ENCODE data around the gene SULT1B1.

SULT1B1 gene

DNA sequence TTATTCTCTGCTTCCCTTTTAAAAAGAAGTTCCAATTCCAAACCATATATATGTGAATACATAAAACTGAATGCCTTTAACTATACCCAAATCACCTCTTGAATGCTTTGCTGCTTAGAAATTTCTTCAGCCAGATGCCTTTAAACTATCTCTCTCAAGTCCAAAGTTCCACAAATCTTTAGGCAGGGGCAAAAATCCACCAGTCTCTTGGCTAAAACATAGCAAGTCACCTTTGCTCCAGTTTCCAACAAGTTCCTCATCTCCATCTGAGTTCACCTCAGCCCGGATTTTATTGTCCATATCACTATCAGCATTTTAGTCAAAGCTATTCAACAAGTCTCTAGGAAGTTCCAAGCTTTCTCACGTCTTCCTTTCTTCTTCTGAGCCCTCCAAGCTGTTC is 49.8 kb downstream of the SULT1B1 start:
- no peaks in the 10 kb centered on the region for H3K27me3 ChIP-seq (ENCODE audit: control insufficient read depth in 2 of 2, insufficient read depth in 2 of 2, low read length in 2 of 2)
- H3K9ac ChIP-seq (ENCODE audit: low read depth in 1 of 2, low read length in 2 of 2), result no peak overlapping the region
- no peak overlapping the region for H3K27ac ChIP-seq (ENCODE audit: low read depth in 2 of 2, low read length in 2 of 2)
- H3K9me3 ChIP-seq (ENCODE audit: control insufficient read depth in 2 of 2, low read length in 2 of 2), result no peaks in the 10 kb centered on the region
- no peak overlapping the region for H3K4me3 ChIP-seq (ENCODE audit: low read length in 2 of 2)
- no peaks in the 10 kb centered on the region for H3K4me1 ChIP-seq (ENCODE audit: control insufficient read depth in 2 of 2, insufficient read depth in 2 of 2, low read length in 2 of 2)
- no peaks in the 10 kb centered on the region for H3K36me3 ChIP-seq (ENCODE audit: control insufficient read depth in 2 of 2, insufficient read depth in 2 of 2, low read length in 2 of 2)

DNA sequence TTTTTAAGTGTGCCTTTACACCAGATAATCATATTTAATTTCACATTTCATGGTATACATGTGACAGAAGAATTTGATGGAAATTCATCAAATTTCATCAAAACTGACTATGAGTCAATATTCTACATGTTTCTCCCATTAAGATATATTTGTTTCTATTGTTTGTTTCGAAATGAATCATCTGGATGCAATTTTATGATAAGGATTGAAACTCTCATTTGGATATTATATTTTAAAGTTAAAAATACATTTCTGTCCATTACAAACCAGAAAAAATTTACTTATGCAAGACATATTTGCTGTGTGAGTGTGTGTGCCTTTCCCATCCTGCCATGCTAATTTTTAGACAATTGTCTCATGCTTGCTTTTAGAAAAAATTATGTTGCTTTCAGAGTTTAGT is 52.2 kb downstream of the SULT1B1 start:
- H3K27me3 ChIP-seq (ENCODE audit: control insufficient read depth in 2 of 2, insufficient read depth in 2 of 2, low read length in 2 of 2), result no peaks in the 10 kb centered on the region
- H3K9me3 ChIP-seq (ENCODE audit: control insufficient read depth in 2 of 2, low read length in 2 of 2), result no peaks in the 10 kb centered on the region
- H3K36me3 ChIP-seq (ENCODE audit: control insufficient read depth in 2 of 2, insufficient read depth in 2 of 2, low read length in 2 of 2), result no peaks in the 10 kb centered on the region
- no peak overlapping the region for H3K9ac ChIP-seq (ENCODE audit: low read depth in 1 of 2, low read length in 2 of 2)
- no peaks in the 10 kb centered on the region for H3K4me1 ChIP-seq (ENCODE audit: control insufficient read depth in 2 of 2, insufficient read depth in 2 of 2, low read length in 2 of 2)
- H3K4me3 ChIP-seq (ENCODE audit: low read length in 2 of 2), result no peak overlapping the region
- H3K27ac ChIP-seq (ENCODE audit: low read depth in 2 of 2, low read length in 2 of 2), result no peak overlapping the region

DNA sequence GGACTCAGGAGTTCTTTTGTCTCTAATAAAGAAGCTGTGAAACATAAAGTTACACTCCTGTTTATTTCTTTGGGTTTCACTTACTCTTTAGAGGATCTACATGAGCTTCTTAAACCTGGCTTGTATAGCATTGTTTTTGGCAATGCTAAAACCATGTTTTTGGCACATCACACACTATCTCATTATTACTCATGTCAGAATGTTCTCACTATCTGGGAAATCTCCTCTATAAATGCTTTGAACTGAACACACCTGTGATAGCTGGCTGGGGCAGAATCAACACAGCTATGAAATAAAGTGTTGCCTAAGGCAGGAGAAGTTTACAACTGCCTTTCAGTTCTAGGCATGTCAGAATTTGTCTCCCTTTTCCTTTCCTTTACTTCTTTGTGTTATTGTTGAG is 52.6 kb downstream of the SULT1B1 start:
- H3K36me3 ChIP-seq (ENCODE audit: control insufficient read depth in 2 of 2, insufficient read depth in 2 of 2, low read length in 2 of 2), result no peaks in the 10 kb centered on the region
- H3K27ac ChIP-seq (ENCODE audit: low read depth in 2 of 2, low read length in 2 of 2), result no peak overlapping the region
- no peak overlapping the region for H3K9ac ChIP-seq (ENCODE audit: low read depth in 1 of 2, low read length in 2 of 2)
- no peaks in the 10 kb centered on the region for H3K27me3 ChIP-seq (ENCODE audit: control insufficient read depth in 2 of 2, insufficient read depth in 2 of 2, low read length in 2 of 2)
- no peaks in the 10 kb centered on the region for H3K4me1 ChIP-seq (ENCODE audit: control insufficient read depth in 2 of 2, insufficient read depth in 2 of 2, low read length in 2 of 2)
- no peak overlapping the region for H3K4me3 ChIP-seq (ENCODE audit: low read length in 2 of 2)
- H3K9me3 ChIP-seq (ENCODE audit: control insufficient read depth in 2 of 2, low read length in 2 of 2), result no peaks in the 10 kb centered on the region

DNA sequence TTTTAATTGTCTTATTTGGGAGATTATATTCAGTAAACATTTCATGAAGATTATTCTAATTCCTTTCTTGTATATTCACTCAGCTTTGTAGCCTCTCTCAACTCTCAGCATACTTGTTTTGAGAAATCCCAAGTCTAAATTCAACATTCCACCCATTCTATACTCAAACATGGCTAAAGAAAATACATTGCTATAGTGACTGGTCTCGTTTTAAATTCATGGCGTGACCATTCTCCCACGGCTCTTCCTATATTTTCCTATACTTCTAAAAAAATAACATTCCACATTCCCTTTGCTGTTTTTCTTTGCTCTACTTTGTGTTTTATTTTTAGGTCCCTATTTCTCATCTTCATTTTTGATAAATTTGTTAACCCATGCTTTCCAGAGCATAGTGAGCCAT is 58.2 kb downstream of the SULT1B1 start:
- Histone ChIP-seq H3K9me3 (ENCODE audit: control insufficient read depth in 2 of 2, low read length in 2 of 2) (no peaks in the 10 kb centered on the region), H3K27ac (ENCODE audit: low read depth in 2 of 2, low read length in 2 of 2) (no peak overlapping the region), H3K4me3 (ENCODE audit: low read length in 2 of 2) (no peak overlapping the region), H3K4me1 (ENCODE audit: control insufficient read depth in 2 of 2, insufficient read depth in 2 of 2, low read length in 2 of 2) (no peaks in the 10 kb centered on the region), H3K27me3 (ENCODE audit: control insufficient read depth in 2 of 2, insufficient read depth in 2 of 2, low read length in 2 of 2) (no peaks in the 10 kb centered on the region), H3K36me3 (ENCODE audit: control insufficient read depth in 2 of 2, insufficient read depth in 2 of 2, low read length in 2 of 2) (no peaks in the 10 kb centered on the region), H3K9ac (ENCODE audit: low read depth in 1 of 2, low read length in 2 of 2) (no peak overlapping the region)

DNA sequence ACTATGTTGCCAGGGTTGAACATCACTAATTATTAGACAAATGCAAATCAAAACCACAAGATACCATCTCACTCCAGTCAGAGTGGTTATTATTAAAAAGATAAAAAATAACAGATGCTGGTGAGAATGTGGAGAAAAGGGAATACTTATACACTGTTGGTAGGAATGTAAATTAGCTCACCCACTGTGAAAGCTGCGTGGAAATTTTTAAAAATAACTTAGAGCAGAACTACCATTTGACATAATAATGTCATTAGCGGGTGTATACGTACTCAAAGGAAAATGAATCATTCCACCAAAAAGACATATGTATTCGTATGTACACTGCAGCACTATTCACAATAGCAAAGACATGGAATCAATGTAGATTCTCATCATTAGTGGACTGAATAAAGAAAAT is 58.7 kb downstream of the SULT1B1 start:
- no peaks in the 10 kb centered on the region for H3K36me3 ChIP-seq (ENCODE audit: control insufficient read depth in 2 of 2, insufficient read depth in 2 of 2, low read length in 2 of 2)
- H3K9ac ChIP-seq (ENCODE audit: low read depth in 1 of 2, low read length in 2 of 2), result no peak overlapping the region
- no peaks in the 10 kb centered on the region for H3K4me1 ChIP-seq (ENCODE audit: control insufficient read depth in 2 of 2, insufficient read depth in 2 of 2, low read length in 2 of 2)
- H3K9me3 ChIP-seq (ENCODE audit: control insufficient read depth in 2 of 2, low read length in 2 of 2), result no peaks in the 10 kb centered on the region
- no peak overlapping the region for H3K4me3 ChIP-seq (ENCODE audit: low read length in 2 of 2)
- no peak overlapping the region for H3K27ac ChIP-seq (ENCODE audit: low read depth in 2 of 2, low read length in 2 of 2)
- H3K27me3 ChIP-seq (ENCODE audit: control insufficient read depth in 2 of 2, insufficient read depth in 2 of 2, low read length in 2 of 2), result no peaks in the 10 kb centered on the region

DNA sequence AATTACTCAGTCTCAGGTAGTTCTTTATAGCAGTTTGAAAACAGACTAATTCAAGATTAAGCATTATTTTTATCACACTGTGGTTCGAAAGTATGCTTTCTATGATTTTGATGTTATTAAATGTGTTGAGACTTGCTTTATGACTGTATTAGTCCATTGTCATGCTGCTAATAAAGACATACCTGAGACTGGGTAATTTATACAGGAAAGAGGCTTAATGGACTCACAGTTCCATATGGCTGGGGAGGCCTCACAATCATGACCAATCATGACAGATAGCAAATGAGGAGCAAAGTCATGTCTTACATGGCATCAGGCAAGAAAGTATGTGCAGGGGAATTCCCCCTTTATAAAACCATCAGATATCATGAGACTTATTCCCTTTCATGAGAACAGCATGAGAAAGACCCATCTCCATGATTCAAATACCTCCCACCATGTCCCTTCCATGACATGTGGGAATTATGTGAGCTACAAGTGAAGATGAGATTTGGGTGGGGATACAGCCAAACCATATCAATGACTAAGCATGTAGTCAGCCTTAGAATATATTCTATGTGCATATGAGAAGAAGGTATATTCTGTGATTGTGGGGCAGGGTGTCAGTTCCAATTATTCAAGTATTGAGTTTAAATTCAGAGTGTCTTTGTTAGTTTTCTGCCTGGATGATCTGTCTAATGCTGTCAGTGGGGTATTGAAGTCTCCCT is 62.7 kb downstream of the SULT1B1 start:
- Histone ChIP-seq H3K36me3 (ENCODE audit: control insufficient read depth in 2 of 2, insufficient read depth in 2 of 2, low read length in 2 of 2) (no peaks in the 10 kb centered on the region), H3K27me3 (ENCODE audit: control insufficient read depth in 2 of 2, insufficient read depth in 2 of 2, low read length in 2 of 2) (no peaks in the 10 kb centered on the region), H3K27ac (ENCODE audit: low read depth in 2 of 2, low read length in 2 of 2) (no peak overlapping the region), H3K4me3 (ENCODE audit: low read length in 2 of 2) (no peak overlapping the region), H3K9ac (ENCODE audit: low read depth in 1 of 2, low read length in 2 of 2) (no peak overlapping the region), H3K4me1 (ENCODE audit: control insufficient read depth in 2 of 2, insufficient read depth in 2 of 2, low read length in 2 of 2) (no peaks in the 10 kb centered on the region), H3K9me3 (ENCODE audit: control insufficient read depth in 2 of 2, low read length in 2 of 2) (peaks cover 0 to 6% of the 10 kb centered on the region in 2 donors)

DNA sequence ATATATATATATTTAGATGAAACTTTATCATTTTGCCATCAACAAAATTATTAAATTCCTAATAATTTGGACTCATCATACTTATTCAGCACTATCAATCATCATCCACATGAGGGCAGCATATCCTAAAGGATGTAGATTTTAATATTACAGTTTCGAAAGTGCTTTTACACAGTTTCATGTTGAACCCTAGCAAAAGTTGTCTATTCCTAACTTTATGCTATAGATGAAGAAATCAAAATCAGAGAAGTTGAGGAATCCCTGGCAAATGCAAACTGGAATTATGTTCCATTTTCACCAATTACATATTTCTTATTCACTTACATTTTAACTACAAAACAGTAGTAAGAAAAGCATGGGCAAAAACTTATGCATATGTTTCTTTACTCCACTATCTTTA is 70.8 kb downstream of the SULT1B1 start:
- H3K9ac ChIP-seq (ENCODE audit: low read depth in 1 of 2, low read length in 2 of 2), result no peak overlapping the region
- H3K4me3 ChIP-seq (ENCODE audit: low read length in 2 of 2), result no peak overlapping the region
- peaks cover 0 to 3% of the 10 kb centered on the region in 2 donors for H3K4me1 ChIP-seq (ENCODE audit: control insufficient read depth in 2 of 2, insufficient read depth in 2 of 2, low read length in 2 of 2)
- no peak overlapping the region for H3K27ac ChIP-seq (ENCODE audit: low read depth in 2 of 2, low read length in 2 of 2)
- no peaks in the 10 kb centered on the region for H3K27me3 ChIP-seq (ENCODE audit: control insufficient read depth in 2 of 2, insufficient read depth in 2 of 2, low read length in 2 of 2)
- peaks cover 0 to 4% of the 10 kb centered on the region in 2 donors for H3K9me3 ChIP-seq (ENCODE audit: control insufficient read depth in 2 of 2, low read length in 2 of 2)
- no peaks in the 10 kb centered on the region for H3K36me3 ChIP-seq (ENCODE audit: control insufficient read depth in 2 of 2, insufficient read depth in 2 of 2, low read length in 2 of 2)

DNA sequence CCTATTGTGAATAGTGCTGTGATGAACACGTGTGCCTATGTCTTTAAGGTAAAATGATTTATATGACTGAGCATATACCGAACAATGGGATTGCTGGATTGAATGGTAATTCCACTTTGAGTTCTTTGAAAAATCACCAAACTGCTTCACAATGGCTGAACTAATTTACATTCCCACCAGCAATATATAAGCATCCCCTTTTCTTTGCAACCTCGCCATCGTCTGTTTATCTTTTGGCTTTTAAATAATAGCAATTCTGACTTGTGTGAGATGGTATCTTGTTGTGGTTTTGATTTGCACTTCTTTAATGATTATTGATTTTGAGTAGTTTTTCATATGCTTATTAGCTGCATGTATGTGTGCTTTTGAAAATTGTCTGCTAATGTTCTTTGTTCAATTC is 75.6 kb downstream of the SULT1B1 start:
- peaks cover 0 to 2% of the 10 kb centered on the region in 2 donors for H3K4me1 ChIP-seq (ENCODE audit: control insufficient read depth in 2 of 2, insufficient read depth in 2 of 2, low read length in 2 of 2)
- no peaks in the 10 kb centered on the region for H3K27me3 ChIP-seq (ENCODE audit: control insufficient read depth in 2 of 2, insufficient read depth in 2 of 2, low read length in 2 of 2)
- H3K4me3 ChIP-seq (ENCODE audit: low read length in 2 of 2), result no peak overlapping the region
- no peaks in the 10 kb centered on the region for H3K9me3 ChIP-seq (ENCODE audit: control insufficient read depth in 2 of 2, low read length in 2 of 2)
- H3K9ac ChIP-seq (ENCODE audit: low read depth in 1 of 2, low read length in 2 of 2), result no peak overlapping the region
- no peaks in the 10 kb centered on the region for H3K36me3 ChIP-seq (ENCODE audit: control insufficient read depth in 2 of 2, insufficient read depth in 2 of 2, low read length in 2 of 2)
- H3K27ac ChIP-seq (ENCODE audit: low read depth in 2 of 2, low read length in 2 of 2), result no peak overlapping the region

Measured in mucosa of rectum (tissue), 2 donors.